Tongue (tissue), 2 donors: ENCODE measurements around the gene ZNRF1. TPM values are rescaled to one million over a fixed set of nuclear protein-coding genes. Genes with fewer than 3 reads are reported as not detected.
A peak's percentile ranks its signal among the peaks of the same experiment; 100 is the strongest.

Source experiments
- DNase-seq: peaks from one replicate; pipeline ENCODE4 v3.0.0-alpha.2; 2015
- total RNA-seq: library from RNA; depleted of rRNA; stranded (reverse); fragments of >200 nt; gene quantifications from one replicate; pipeline ENCODE4 v1.2.3, GENCODE V29; 2014

ZNRF1 gene
- total RNA-seq, 1 donor from 2014 or later: 31.3 TPM

DNA sequence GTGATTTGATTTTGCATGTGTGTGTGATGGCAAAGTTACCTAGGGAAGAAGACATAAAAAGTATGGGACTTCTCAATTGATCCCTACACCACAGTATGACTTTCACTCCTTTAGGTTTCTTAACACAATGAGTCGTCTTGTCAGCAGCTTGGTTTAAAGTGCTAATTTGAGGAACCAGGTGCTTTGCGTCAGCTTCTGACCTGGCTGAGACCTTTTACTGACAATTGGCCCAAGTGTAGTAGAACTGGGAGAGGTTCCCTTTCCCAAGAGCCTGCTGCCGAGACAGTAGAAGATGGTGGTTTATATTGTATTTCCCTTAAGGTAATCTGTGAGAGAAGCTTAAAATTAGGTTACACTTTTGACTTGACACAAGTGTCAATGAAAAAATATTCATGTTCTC is 62.8 kb downstream of the ZNRF1 start:
- no peak for DNase-seq

DNA sequence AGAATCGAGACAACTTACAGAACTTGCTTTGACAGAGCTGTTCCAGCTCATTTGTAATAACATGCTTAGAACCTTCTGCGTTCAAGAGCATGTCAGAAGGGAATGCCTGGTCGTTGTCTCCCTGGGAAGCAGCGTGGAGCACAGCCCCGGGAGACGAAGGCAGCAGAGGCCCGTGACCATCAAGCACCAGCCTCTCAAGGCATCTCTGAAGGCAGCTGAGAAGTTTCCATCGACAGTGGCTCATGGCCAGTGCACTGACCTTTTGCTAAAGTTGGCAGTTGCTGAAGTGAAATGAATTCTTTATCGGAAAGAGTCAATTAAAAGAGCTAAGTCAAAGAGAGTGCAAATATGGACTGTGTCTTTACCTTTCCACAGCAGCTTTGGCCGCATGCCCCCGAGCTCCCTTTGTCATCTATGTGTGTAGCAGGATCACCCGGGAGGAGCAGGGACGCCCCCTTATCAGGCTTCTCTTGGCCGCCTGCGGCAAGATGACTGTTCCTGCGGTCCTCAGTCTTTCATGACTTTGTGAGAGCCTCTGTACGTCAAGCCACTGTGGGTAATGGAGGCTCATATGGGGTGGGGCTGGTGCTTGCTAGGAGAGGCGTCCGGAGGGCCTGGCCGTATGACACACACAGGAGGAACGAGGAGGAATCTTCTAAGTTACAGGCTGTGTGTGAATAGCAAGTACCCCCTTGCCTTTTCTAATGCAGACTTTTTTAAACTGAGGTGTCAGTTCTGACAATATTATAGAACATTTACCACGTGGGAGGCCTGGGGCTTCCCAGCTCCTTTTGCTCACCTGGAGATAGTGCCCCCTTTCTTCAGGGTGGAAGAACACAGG is 63.5 kb downstream of the ZNRF1 start:
- DNase-seq: peak; percentile 53

GRCh38 chr16:75062976-75063346 is 64.1 kb downstream of the ZNRF1 start:
- no peak for DNase-seq

DNA sequence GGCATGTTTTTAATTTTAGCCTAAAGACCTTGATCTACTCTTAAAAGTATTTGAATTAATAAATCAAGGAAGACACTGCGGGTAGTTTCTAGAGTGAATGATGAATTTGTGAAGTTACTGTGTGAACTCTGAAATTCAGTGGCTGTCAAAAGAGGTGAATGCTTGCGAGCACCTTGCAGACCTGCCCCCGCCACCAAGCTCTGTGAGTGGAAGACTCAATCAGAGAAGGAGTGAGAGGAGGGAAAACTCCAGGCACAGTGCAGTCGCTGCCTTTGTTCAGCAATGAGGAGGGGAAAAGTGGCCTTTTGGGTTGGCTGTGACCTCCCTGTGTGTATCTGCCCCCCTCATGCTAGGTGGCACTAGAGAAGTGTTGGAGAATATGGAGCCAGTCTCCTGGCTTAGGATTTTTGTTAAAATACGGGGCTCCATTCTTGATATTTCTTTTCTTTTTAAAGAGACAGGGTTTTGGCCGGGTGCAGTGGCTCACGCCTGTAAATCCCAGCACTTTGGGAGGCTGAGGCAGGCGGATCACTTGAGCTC is 64.8 kb downstream of the ZNRF1 start:
- no peak for DNase-seq

DNA sequence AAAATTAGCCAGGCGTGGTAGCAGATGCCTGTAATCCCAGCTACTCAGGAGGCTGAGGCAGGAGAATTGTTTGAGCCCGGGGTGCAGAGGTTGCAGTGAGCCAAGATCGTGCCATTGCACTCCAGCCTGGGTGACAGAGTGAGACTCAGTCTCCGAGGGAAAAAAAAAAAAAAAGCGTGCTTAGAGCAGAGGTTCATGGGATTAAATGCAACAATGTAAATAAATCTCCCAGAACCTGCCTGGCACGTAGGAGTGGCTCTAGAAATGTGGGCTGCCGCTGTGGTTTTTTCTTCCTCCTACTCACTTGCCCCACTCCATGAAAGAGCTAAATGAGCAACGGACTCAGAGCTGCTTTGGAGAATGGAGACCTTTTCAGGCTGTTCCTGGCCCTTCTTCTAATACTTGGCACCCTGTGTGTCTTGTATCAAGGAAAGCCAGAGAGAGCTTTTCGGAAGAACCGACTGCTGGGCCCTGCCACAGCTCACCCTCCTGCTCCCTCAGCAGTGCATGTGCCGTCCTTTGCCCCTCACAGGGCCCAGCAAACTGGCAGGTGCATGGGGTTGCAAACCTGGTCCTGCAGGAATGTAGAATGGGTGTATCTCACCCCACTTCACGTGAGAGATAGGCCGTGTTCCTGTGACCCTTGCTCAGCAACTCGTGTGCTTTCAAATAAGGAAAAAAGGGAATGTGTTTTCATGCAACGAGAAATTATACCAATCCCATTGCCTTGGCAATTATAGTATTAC is 65.8 kb downstream of the ZNRF1 start:
- DNase-seq: peak; percentile 30

GRCh38 chr16:75065149-75065505 is 66.3 kb downstream of the ZNRF1 start:
- no peak for DNase-seq

GRCh38 chr16:75065521-75066149 is 66.8 kb downstream of the ZNRF1 start:
- DNase-seq: no peak

- no peak for DNase-seq
Observed at GRCh38 chr16:75066861-75067447, 68.1 kb downstream of the ZNRF1 start.

- DNase-seq: no peak
Observed at GRCh38 chr16:75068085-75069031, 69.5 kb downstream of the ZNRF1 start.

DNA sequence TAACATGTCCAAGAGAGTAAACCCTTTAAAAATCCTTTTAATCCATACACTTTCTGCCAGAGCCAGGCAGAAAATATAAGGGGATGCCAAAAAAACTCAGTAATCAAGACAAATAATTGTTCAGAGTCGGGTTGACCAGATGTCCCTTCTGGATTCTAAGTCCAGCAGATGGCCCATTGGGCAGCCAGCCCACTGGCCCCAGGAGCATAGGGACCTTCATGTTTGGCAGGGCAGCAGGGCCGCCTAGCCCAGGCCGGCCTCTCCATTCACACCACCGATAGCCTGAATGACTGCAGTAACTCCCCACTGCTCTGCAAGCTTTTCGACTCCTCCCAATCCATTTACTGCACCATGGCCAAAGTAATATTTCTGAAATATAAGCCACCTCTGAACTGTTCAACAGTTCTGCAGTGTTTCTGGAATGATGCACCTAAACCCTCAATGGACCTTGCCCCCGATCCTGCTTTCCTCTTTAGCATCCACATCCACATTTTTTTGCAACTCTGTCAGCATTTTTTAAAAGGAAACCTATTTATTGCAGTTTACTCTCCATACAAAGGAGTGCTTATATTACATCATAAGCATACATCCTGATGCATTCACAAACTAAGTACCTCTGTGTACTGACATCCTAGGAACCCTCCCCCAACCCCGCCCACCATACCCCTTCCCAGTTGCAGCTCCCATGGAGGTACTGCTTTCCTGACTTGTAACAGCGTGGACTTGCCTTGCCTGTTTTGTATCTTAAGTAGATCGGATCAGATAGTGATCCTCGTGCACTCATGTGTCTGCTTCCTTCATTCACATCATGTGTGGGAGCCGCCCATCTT is 71.4 kb downstream of the ZNRF1 start:
- DNase-seq: peak; percentile 59

GRCh38 chr16:75071621-75072020 is 72.8 kb downstream of the ZNRF1 start:
- no peak for DNase-seq

DNA sequence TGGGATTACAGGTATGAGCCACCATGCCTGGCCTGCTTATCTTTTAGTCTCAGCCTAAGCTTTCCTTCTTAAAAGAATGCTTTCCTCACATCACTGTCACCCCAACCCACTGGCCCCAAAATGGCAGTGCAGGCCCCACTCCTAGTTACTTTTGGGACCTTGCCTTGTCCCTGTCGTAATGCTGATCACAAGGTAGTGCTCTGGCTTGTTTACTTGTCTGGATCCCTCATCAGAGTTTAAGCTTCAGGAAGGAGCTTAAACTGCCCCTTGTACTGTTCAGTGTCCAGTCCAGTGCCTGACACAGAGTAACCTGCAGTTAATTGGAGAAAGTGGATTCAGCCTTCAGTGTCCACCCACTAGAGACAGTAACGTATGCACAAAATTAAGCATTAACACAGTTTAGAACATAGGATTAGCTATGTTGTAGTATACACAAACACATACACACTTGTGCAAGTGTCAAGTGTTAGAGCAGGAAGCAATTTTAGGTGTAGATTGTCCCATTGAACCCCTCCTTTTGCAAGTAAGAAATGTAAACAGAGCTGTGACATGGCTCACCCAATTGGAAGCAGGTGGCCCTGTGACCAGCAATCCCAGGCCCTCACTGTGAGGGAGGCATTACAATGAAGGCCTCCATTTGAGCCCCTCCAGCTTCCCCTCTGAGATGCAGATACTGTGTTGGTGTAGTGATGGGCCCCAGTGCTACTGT is 73.6 kb downstream of the ZNRF1 start:
- DNase-seq: no peak

DNA sequence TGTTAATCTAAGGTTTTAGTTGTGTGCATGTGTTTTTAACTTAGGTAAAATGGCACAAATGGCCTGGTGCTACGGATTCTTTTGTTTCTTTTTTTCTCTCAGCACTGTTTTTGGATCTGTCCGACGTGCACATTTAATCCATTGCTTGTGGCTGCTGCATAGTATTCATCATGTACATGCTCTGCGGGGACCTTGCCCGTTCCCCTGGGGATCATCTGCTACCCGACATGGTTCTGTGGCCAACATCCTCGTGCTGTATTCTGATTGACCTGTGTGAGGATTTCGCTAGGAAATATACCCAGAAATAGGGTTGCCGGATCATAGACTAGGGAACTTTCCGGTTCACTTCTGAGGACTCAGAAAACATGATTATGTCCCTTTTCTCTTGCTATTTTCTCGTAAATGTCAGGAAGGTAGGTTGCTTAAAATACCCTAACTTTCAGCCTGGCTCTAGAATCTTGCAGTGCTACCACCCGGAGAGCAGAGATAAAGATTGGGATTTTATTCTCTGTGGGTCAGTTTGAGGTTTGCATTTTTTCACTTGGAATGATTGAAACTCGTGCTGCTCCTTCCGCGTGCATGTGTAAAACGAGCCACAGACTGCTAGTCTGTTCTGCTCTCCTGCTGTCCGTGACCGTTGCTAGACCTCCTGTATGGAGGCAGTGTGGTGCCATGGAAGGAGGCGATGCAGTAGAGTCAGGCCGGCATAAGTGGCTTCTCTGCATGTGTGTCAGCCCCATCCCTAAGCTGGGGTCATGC is 74.9 kb downstream of the ZNRF1 start:
- no peak for DNase-seq

DNA sequence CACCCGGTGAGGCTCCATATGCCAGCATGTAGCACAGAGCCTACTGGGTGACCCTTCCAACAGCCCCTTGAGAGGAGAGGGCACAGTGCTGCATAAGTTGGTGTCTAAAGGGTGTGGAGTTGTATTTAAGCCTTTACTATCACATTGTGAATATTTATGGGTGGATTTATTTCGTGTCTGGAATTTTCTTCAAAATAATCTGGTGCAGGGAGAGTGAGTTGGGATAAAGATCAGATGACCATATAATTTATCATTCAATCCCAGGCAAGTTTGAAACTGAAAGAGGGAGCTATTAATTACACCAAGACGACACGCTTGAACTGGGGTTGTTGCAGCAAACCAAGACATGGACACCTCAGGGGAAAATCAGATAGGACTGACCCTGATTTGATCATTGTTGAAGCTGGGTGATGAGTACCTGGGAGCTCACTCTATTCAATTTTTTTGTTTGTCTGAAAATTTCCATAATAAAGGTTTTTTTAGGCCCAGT is 75.5 kb downstream of the ZNRF1 start:
- DNase-seq: no peak

- no peak for DNase-seq
Observed at GRCh38 chr16:75074920-75075687, 76.3 kb downstream of the ZNRF1 start.

GRCh38 chr16:75075688-75076268 is 77.0 kb downstream of the ZNRF1 start:
- DNase-seq: no peak

DNA sequence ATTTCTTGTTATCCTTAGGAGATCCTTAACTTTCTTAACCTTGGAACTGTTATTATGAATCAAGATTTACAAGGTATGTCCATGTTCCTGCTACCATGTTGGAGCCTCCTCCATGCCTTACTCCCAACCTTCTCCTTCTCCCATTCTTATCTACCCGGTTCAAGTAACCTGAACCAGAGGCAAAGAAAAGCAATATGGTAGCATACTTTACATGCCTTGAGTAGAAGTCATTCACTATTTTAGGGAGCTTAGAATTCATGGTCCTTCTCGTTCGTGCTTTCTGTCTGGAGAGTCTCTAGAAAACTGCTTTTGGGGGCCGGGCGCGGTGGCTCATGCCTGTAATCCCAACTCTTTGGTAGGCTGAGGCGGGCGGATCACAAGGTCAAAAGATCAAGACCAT is 80.1 kb downstream of the ZNRF1 start:
- DNase-seq: no peak
